HL-60 (cell line): ENCODE results near the gene CIB4.

Experiments used
- DNase-seq, 2 experiments: peaks; one replicate each; pipeline ENCODE4 v3.0.0-alpha.2; 2010 to 2020; ENCODE audit warnings: low read depth in 1 of 2, low spot score in 1 of 2
- H3K27ac ChIP-seq: fragments of 250-450 bp; sonication (Bioruptor Pico); replicated peaks from 2 replicates; pipeline ENCODE4 v1.5.1; 2020; ENCODE audit warnings: mild to moderate bottlenecking, moderate library complexity
- H3K27me3 ChIP-seq: fragments of 250-450 bp; sonication (Bioruptor Pico); 2 replicates; pipeline ENCODE4 v1.5.1; 2021; ENCODE audit warnings: mild to moderate bottlenecking, moderate library complexity; ENCODE audit not compliant: insufficient read depth, poor library complexity, severe bottlenecking
- H3K4me3 ChIP-seq: replicated peaks from 2 replicates; pipeline ENCODE4 v1.5.1; 2011; ENCODE audit warnings: mild to moderate bottlenecking, control low read depth, low read length; ENCODE audit not compliant: insufficient read depth
- GABPA ChIP-seq: IDR thresholded peaks from 2 replicates; pipeline ENCODE4 v1.6.1; 2012; ENCODE audit warnings: low read depth
- POLR2AphosphoS5 ChIP-seq: IDR thresholded peaks from 2 replicates; pipeline ENCODE4 v1.6.1; 2012; ENCODE audit warnings: low read depth
- REST ChIP-seq: IDR thresholded peaks from 2 replicates; pipeline ENCODE4 v1.6.1; 2012; ENCODE audit warnings: low read depth; ENCODE audit not compliant: insufficient replicate concordance
- SPI1 ChIP-seq: IDR thresholded peaks from 2 replicates; pipeline ENCODE4 v1.6.1; 2012; ENCODE audit warnings: low read depth, mild to moderate bottlenecking, borderline replicate concordance
- TF ChIP-seq, protein P1 (sequence below): IDR thresholded peaks from one replicate; pipeline ENCODE4 v1.5.1; 2011; ENCODE audit warnings: low read length, control low read depth, inconsistent platforms; ENCODE audit not compliant: insufficient read depth

CIB4 gene

DNA sequence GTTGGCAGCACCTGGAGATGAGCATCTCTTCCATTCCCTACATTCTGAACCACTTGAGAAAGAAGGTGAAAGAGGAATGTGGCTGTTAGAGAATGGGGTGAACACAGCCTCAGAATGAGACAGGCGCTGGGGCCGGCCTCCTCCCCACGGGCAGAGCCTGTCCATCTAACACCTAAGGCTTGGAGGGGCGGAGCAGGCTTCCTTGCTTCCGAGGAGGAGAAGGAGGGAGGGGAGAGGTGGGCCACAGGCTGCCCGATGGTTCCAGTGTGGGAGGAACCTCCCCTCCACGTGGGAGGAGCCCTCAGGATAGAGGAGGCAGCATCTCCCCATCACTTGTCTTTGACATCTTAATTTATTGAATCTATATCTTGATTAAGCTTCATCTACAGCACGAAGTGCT, 68.6 kb downstream of the CIB4 start:
- no peak overlapping the region for H3K4me3 ChIP-seq
- TF ChIP-seq POLR2AphosphoS5 (no peak), REST (no peak), GABPA (no peak), SPI1 (no peak)
- TF ChIP-seq, protein P1, sequence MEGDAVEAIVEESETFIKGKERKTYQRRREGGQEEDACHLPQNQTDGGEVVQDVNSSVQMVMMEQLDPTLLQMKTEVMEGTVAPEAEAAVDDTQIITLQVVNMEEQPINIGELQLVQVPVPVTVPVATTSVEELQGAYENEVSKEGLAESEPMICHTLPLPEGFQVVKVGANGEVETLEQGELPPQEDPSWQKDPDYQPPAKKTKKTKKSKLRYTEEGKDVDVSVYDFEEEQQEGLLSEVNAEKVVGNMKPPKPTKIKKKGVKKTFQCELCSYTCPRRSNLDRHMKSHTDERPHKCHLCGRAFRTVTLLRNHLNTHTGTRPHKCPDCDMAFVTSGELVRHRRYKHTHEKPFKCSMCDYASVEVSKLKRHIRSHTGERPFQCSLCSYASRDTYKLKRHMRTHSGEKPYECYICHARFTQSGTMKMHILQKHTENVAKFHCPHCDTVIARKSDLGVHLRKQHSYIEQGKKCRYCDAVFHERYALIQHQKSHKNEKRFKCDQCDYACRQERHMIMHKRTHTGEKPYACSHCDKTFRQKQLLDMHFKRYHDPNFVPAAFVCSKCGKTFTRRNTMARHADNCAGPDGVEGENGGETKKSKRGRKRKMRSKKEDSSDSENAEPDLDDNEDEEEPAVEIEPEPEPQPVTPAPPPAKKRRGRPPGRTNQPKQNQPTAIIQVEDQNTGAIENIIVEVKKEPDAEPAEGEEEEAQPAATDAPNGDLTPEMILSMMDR = no peak
- H3K27me3 ChIP-seq = peaks cover 6% of the 10 kb centered on the region
- DNase-seq = no peak
- no peak overlapping the region for H3K27ac ChIP-seq

DNA sequence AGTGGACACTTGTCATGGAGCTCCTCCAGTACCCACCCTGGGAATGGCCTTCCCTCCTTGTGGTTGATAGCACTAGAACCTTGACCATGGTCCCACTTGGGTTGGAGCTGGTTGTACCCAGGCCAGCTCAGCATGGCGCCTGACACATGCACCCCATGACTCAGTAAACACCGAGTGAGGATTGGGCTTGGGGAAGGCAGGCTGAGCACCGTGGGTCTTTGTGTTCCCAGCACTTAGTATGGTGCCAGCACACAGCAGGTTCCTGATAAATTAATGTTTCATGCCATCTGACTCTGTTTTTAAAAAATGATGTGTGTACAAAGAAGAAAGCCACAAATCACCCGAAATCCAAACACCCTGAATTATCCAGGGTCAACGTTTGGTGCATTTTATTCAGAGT, 69.8 kb downstream of the CIB4 start:
- no peak overlapping the region for H3K4me3 ChIP-seq
- TF ChIP-seq SPI1 (no peak), POLR2AphosphoS5 (no peak), GABPA (no peak), REST (no peak)
- TF ChIP-seq, protein P1 = no peak
- no peak overlapping the region for H3K27ac ChIP-seq
- peaks cover 6% of the 10 kb centered on the region for H3K27me3 ChIP-seq
- no peak for DNase-seq

GRCh38 chr2:26570083-26570430, 71.1 kb downstream of the CIB4 start:
- H3K4me3 ChIP-seq = no peak overlapping the region
- peaks cover 12% of the 10 kb centered on the region for H3K27me3 ChIP-seq
- DNase-seq = no peak
- H3K27ac ChIP-seq = no peak overlapping the region
- TF ChIP-seq REST (no peak), SPI1 (no peak), POLR2AphosphoS5 (no peak), GABPA (no peak)
- TF ChIP-seq, protein P1 = no peak
